Stimulated activated CD4-positive, alpha-beta T cell treated with anti-CD3 and anti-CD28 coated beads, Interleukin-12 subunit alpha, Interleukin-12 subunit beta, amount 100 ng/mL, for 24 hours (primary cell): ENCODE results near the gene S100A2.
"Not testable (repeated sequence)": the region's sequence is repeated elsewhere in the genome, so short reads cannot be mapped to it uniquely, and the experiment has no call there.

ENCODE experiments used
- DNase-seq, 2 experiments: peaks; one replicate each; pipeline ENCODE4 v3.0.0-alpha.2; 2020; ENCODE audit warnings: low read depth in 2 of 2

S100A2 gene

DNA sequence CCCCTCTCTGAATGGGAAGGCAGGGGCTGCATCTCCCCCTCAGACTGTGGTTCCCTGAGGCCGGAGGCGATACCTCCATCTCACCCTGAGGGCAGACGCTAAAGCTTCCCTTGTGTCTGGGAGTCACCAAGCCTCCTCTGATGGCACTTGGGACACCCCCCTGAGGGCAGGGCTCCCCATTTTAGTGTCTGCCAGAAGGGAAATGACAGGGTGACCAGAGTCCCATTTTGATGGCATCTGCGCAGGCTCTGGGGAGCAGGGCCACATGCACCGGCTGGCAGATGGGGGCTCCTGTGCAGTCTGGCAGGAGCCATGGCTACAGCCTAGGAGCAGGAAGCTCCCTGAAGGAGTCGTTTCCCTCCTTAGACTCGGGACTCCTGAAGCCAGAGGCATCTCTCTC is 1.7 kb downstream of the S100A2 start:
- DNase-seq: no peak

DNA sequence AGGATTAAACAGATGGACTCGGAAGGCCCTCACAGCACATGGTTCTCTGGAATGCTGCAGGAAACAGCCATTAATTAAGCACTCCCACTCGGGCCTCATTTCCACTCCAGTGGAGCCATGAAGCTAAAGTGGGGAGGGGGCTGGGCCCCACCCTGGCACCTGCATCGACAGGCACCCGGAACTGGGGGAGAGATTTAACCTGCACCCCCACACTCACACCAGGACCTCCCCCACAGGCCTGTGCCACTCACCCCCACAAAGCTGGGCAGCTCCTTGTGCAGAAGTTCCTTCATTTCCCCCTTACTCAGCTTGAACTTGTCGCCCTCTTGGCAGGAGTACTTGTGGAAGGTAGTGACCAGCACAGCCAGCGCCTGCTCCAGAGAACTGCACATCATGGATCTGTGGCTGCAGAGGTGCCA is 2.2 kb downstream of the S100A2 start:
- no peak for DNase-seq

DNA sequence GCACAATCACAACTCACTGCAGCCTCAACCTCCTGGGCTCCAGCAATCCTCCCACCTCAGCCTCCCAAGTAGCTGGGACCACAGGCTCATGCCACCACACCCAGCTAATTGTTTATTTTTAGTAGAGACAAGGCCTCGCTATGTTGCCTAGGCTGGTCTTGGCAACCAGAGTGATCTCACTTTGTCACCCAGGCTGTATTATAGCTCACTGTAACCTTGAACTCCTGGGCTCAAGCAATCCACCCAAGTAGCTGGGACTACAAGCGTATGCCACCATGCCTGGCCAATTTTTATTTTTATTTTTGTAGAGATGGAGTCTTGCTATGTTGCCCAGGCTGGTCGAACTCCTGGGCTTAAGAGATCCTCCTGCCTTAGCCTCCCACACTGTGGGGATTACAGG is 3.6 kb downstream of the S100A2 start:
- not testable (repeated sequence) for DNase-seq

DNA sequence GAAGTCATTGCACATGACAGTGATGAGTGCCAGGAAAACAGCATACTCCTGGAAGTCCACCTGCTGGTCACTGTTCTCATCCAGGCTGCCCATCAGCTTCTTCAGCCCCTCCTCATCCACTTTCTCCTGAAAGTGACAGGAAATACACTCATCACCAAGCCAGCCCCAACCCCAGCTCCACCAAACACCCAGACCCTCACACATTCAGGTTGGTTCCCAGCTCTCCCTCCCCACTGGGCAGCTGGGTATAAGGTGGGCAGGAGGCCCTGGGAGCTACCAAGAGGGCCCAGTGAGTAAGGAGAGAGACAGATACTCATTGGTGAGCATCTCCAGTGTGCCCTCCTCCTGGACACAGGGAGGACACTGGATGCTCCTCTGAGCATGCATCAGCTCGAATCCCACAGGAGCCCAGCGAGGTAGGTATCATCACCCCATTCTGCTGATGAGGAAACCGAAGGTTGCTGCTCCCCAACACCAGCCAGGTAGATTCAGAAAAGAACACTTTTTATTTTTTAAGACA is 4.1 kb downstream of the S100A2 start:
- no peak for DNase-seq

DNA sequence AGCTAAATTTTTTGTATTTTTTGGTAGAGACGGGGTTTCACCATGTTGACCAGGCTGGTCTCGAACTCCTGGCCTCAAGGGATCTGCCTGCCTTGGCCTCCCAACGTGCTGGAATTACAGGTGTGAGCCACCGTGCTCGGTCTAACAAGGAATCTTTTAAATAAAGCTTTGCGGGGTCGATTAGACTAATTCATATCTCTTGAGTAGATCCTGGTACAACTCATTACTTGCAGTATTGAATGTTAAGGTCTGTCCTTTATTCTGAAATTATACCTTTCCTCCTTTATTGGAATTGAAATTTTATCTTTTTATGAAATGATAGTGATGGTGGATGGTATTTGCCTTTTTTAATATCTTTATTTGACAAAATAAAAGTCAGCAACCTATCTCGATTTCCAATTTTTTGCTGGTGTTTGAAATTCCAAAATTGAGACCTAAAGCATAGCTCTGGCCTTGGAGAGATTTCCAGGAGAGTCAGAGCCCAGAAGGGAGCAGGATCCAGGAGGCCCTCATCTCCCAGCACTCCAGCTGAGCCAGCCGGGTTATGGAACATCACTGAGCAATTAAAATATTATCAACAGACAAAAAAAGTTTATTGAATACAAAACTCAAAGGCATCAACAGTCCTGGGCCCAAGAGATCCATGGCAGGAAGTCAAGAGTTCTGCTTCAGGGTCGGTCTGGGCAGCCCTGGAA is 4.7 kb downstream of the S100A2 start:
- no peak for DNase-seq

DNA sequence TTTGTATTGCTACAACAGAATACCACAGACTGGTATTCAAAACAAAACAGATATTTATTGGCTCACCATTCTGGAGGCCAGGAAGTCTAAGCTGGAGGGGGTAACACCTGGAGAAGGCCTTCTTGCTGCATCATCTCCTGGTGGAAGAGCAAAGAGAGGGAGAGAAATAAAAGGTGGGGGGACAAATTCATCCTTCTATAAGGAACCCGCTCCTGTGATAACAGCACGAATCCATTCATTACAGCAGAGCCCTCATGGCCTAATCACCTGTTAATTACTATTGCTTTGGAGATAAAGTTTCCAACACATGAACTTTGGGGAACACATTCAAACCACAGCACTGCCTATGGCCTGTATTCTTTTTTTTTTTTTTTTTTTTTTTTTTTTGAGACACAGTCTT is 5.4 kb downstream of the S100A2 start:
- DNase-seq: no peak

DNA sequence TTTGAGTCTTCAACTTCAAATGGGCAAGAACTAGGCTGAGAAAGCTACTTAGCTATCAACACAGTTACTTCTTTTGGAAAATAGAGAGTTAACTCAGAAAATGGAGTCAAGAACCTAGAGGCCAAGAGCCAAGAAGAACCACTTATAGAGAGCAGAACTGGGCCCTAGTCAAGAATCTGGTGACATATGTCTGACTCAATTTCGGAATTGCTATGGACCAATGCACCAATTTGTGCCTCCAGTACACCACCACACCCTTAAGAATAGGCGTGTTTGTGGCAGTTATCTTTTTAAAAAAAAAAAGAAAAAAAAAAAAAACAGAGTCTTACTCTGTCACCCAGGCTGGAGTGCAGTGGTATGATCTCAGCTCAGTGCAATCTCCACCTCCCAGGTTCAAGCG is 7.8 kb downstream of the S100A2 start:
- no peak for DNase-seq

DNA sequence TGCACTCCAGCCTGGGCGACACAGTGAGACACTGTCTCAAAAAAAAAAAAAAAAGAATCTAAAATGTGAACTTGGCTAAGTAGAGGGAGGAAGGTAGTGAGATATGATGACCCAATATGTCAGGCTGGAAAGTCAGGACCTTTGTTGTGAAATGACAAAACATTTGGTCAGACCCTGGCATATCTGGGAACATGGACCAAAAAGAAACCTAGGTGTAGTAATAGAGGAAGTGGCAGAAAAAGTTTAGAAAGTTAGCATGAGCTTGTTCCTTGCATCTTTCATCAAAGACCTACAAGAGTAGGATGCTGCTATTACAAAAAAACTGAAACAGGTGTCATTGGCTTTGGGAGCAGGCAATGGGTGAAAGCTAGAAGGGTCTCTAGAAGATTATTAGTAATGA is 9.3 kb downstream of the S100A2 start:
- DNase-seq: no peak

DNA sequence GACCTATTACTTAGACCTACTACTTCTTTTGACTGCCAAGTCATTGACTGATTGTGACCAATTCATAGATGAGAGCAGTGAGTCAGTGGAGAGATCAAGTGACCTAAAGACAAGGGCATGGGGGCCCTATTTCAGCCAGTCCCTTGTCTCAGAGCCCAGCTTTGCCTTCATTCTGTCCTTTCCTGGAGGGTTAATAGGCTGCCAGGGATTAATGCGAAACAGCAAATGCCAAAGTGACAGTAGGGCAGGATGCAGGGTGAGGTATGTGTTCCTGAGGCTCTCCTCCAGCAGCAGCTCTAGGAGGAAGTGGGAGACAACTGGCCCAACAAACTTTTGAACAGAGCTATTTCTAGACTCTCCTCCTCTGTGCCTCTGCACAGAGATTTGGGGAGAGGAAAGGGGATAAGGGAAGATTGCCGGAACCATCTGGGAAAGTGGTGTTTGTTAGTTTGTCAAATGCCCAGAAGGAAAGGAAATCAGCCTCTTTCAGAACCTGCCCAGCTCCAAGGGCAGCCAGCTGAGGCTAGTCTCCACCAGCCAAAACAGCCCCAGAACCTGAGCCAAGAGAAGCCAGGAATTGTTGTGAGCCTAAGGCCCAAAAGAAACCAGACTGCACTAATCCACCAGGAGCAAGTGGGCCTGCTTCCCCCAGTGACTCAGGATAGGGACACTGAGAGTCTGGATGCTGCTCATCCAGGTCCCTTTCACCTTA is 11.7 kb downstream of the S100A2 start:
- no peak for DNase-seq

DNA sequence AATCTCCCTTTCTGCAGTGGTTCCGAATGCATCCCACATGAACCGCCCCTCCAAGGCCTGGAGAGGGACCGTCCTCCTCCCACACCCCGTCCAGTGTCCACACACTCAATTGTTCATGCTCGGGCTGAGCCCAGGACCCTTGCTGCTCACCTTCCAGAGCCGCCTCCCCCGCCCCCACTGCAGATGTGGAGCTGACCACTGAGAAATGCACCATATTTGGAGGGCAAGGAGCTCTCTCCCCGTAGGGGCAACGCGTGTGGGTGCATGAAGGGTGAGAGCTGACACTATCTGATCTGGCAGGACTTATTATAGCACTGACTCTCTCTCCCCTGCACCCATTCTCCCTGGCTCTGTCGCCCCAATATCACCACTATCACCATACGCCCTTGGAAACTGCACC is 12.5 kb downstream of the S100A2 start:
- DNase-seq: no peak

DNA sequence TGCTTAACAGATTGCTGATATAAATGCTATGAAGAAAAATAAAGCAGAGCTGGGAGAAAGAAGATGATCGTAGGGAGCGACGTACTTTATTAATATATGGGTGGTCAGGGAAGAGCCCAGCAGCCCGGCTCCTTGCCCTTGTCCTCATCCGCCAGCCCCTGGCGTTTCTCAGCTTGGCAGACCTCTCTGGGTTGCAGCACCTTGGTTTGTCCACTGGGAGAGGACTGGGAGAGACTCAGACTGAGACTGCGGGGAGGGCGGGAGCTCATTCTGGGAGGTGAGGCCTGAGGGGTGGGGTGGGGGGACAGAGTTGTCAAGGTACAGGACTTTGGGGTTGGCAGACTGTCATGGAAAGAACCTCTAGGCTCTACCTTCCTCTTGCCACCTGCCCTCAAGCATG is 13.3 kb downstream of the S100A2 start:
- DNase-seq: no peak

DNA sequence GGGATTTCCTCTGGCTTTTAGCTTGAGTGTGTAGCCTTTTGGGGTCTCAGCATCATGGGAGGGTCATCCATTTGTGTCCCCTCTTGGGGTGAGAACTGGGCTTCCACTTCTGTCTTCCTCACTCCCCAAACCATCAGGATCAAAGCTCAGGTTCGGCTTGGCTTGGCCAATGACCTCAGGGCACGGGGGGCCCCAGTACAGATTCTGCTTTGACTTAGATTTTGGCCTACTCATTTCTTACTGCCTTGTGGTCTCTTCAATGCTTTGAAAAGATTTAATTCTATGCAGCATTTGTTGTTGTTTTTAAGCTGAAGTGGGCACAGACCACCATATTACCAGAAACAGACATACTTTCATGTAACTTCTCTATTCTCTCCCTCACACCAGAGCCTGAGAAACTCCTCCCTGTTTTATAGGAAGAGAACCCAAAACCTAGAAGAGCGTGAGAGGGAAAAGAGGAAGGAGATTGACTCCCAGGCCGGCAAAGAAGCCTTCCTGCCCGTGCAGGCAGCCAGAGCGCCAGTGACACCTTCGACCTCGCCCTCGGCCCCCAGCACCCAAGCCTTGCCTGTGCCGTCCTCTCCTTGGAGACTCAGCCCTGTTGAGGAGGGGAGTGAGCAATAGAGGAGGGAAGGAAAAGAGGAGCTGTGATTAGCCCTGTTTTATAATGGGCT is 14.7 kb downstream of the S100A2 start:
- DNase-seq: no peak

DNA sequence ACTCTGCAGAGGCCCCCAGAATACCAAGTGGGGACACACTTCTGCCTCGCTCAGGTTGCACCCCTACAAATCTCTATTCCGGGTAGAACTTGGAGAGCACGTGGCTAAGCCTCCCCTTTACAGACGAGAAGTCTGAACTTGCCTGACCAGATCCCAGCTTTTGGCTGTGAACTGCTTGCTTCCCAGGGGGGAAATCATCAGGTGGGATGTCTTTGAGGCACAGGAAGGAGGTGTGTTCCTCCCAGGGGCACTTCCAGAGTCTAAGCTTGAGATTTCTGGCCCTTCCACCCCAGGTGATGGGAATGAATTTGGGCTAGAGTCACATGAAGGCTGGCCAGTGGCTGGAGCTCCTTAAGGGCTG is 15.3 kb downstream of the S100A2 start:
- no peak for DNase-seq

DNA sequence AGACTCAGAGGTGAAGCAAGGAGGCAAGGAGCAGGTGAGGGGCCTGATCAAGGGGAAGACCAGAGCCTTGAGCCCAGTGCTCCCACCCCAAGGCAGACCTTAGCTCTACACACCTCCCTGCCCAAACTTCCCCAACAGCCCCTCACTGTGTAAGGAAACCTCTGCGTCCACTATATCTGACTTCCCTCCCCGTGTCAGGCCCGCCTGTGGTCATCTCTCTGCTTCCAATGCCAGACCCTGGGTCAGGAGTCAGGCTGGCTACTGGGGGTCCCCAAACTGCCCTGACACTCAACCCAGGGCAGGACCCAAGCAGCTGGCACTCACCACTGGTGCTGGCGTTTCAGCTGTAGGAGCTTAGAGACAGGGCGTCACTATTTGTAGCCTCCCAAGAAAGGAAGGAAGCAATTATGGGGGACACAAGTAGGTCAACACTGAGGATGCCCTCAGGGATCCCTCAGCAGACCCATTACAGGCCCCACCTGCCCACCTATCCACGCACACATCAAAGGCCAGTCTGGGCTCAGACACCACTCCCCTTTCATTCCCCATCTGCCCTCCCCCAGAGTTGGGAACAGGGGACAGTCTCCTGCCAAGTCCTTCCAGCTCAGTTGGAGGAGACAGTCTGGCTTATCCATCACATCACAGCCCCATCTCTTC is 15.8 kb downstream of the S100A2 start:
- DNase-seq: no peak

DNA sequence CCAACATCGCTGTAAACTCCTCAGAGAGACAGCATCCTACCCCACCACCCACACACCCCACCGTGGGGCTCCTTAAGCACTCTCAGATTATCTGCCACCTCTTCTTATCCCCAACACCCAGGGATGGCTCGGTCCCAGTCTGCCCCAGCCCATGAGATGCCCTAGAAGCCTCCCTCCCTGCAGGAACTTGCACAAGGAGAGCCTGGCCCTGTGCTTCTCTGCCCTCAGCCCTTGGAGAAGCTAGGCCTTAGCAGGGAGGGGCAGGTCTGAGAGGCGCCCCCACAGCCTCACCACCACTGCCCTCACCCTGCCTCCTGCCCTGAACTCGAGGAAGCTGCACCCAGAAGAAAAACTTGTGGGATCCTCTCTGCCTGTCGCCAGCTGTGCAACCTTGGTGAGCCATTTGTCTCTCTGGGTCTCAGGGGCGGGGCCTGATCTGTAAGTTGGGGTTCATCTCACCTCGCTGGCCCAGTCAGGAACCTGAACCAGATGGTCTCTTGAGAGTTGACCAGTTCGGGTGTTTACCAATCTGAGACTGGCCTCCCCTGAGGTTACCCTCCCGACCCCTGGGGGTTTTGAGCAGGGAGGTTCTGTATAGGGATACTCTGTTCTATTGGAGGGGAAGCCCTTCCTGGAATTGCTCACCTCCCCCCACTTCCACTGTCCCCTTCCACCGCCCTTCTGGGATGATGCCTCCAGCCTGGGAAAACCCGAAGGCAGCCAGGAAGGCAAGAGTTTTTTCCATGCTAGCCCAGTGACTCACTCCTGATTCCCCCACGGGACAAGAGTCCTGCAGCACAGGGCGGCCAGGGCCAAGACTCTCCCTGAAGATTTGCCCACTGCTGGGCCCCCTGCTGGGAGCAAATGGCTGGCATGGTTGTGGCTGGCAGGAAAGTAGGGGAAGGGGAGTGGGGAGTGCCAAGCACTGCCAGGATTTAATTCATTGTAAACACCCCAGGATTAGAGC is 16.6 kb downstream of the S100A2 start, which contains the start of gene S100A3:
Gene S100A3 (minus strand): TSS at position 537 of the 967 bp plus-strand sequence. CDS start 773 bp downstream, outside the sequence.
- DNase-seq: no peak

DNA sequence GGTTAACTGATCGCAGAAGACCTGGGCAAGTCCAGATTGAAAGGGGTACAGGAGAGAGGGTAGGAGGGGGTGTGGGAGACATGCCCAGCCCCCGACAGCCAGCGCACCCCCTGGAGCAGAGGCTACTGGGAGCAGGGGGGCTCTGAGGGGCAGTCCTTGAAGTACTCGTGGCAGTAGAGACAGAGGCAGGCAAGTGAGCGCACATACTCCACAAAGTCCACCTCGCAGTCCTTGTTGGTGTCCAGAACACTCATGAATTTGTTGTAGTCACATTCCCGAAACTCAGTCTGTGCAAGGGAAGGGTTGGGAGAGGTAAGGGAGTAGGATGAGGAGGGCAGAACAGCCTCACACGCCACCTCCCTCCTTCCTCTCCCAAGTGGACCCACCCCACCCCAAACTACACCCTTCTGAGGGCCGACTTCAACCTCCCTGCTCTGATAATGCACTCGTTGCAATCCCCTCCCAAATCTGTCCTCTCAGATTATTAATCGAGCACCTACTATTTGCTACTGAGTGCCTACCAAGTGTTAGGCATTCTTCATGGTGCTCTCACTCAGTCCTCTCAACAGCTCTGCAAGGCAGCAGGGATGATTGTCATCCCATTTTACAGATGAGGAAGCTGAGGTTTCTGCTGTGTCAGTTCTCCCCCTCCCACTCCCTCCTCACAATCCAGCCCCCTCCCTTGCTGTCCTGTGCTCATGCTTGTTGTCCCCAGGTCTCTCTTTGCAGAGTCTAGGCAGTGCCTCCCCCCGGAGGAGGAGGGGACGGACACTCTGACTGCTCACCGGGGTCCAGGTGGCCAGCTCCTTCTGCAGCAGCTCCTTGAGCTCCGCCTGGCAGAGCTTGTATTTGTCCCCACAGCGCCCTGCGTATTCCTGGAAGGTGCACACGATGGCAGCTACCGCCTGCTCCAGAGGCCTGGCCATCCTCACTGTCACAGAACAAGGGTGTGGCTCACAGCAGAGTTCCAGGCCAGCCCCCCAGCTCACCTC is 17.8 kb downstream of the S100A2 start:
- no peak for DNase-seq

DNA sequence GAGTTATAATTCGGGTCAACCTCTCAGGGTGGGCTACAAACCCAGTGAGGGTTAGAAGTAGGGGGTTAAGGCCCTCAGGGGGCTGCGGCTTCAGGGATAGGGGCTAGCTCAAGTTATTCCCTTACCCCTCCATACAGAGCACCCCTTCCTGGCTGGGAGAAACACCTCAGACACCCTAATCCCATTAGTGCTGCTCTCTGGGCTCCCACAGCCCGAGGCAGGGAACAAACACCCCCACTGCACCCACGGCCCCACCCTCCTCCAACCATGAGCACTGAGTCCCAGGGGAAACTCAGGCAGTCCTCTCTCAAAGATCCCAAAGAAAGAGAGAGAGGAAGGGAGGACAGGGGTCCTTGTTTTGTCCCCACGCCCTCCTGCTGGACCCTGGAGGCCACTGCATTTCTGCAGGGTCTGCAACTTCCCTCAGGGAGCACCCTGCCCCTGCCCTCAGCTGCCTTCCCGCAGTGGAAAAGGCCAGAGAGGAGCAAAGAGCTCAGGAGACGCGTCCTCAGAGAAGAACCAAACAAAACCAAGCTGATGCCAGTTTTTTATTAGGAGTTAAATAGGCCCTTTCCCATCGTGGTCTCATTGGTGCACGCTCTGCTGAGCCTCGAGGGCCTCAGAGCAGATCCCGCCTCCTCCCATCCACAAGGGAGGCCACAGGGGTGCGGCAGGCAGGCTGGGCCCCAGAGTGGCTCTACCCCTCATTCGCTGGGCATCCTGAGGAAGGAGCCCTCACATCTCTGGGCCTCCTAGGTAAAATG is 18.7 kb downstream of the S100A2 start:
- DNase-seq: no peak

DNA sequence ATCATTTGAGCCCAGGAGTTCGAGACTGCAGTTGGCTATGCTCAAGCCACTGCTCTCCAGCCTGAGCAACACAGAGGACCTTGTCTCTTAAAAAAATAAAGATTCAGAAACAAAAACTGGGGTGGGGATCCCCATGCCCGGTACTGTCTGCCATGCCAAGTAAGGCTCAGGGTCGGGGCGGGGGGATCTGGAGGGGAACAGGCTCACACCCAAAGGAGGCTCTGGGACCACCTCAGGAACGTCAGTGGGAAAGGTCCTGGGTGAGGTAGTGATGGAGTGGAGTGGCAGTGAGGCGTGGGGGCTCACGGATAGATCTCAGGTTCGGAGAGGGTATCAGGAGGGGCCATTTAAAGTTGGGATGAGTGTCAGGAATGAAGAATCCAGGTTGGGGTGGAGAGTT is 19.3 kb downstream of the S100A2 start:
- no peak for DNase-seq
